Tibial nerve (tissue), 4 donors: Measurements from ENCODE around the gene FSTL4. TPM values are rescaled to one million over a fixed set of nuclear protein-coding genes. Genes with fewer than 3 reads are reported as not detected.

Experiments used
- DNase-seq, 2 donors: peaks; one replicate each; pipeline ENCODE4 v3.0.0-alpha.2; 2019; ENCODE audit warnings: low spot score in 2 of 2
- H3K27ac ChIP-seq, 4 donors: fragments of 200-600 bp; sonication (generic) in 3 of 4; one replicate each; pipeline ENCODE4 v1.5.1; 2017 to 2019; ENCODE audit warnings: mild to moderate bottlenecking in 1 of 4
- H3K27me3 ChIP-seq, 2 donors: fragments of 200-600 bp; sonication (generic) in 1 of 2; one replicate each; pipeline versions ENCODE4 v1.5.1 to v1.6.0; 2017 to 2019
- H3K36me3 ChIP-seq, 3 donors: fragments of 200-600 bp; sonication (generic); one replicate each; pipeline ENCODE4 v1.5.1; 2018 to 2019
- H3K4me1 ChIP-seq, 4 donors: fragments of 200-600 bp; sonication (generic) in 3 of 4; one replicate each; pipeline ENCODE4 v1.5.1; 2017 to 2019
- H3K4me3 ChIP-seq, 4 donors: fragments of 200-600 bp; sonication (generic) in 3 of 4; one replicate each; pipeline ENCODE4 v1.5.1; 2017 to 2019; ENCODE audit warnings: mild to moderate bottlenecking in 1 of 4, moderate library complexity in 1 of 4
- H3K9me3 ChIP-seq, 4 donors: fragments of 200-600 bp; sonication (generic) in 3 of 4; one replicate each; pipeline ENCODE4 v1.5.1; 2017 to 2019
- EP300 ChIP-seq, 2 donors: sonication (generic); formaldehyde crosslinking; IDR thresholded peaks; one replicate each; pipeline ENCODE4 v1.6.1; 2017; ENCODE audit warnings: antibody characterized with exemption in 2 of 2, mild to moderate bottlenecking in 1 of 2
- POLR2A ChIP-seq, 2 donors: fragments of 450-650 bp; IDR thresholded peaks; one replicate each; pipeline ENCODE4 v1.6.1; 2017; ENCODE audit warnings: antibody characterized with exemption in 2 of 2, mild to moderate bottlenecking in 2 of 2, moderate library complexity in 2 of 2
- WGBS, 2 donors: methylation state at CpG; one replicate each; pipeline ENCODE4 v1.1.5; 2018; 5-methylcytosine and 5-hydroxymethylcytosine counted together
- total RNA-seq, 4 donors: library from RNA; depleted of rRNA; stranded (reverse); fragments of >200 nt; gene quantifications; one replicate each; pipeline ENCODE4 v1.1.0, GENCODE V29; 2016
- TF ChIP-seq, protein P1 (sequence below), 5 experiments: fragments of 200-600 bp in 3 of 5; fragments of 450-650 bp in 2 of 5; sonication (generic) in 3 of 5; IDR thresholded peaks; one replicate each; pipeline ENCODE4 v1.5.1; 2016 to 2019; ENCODE audit warnings: antibody characterized with exemption in 5 of 5, mild to moderate bottlenecking in 3 of 5, moderate library complexity in 2 of 5

The FSTL4 gene
- total RNA-seq, 4 donors from 2014 or later, result 0.22 TPM; not detected in 3

DNA sequence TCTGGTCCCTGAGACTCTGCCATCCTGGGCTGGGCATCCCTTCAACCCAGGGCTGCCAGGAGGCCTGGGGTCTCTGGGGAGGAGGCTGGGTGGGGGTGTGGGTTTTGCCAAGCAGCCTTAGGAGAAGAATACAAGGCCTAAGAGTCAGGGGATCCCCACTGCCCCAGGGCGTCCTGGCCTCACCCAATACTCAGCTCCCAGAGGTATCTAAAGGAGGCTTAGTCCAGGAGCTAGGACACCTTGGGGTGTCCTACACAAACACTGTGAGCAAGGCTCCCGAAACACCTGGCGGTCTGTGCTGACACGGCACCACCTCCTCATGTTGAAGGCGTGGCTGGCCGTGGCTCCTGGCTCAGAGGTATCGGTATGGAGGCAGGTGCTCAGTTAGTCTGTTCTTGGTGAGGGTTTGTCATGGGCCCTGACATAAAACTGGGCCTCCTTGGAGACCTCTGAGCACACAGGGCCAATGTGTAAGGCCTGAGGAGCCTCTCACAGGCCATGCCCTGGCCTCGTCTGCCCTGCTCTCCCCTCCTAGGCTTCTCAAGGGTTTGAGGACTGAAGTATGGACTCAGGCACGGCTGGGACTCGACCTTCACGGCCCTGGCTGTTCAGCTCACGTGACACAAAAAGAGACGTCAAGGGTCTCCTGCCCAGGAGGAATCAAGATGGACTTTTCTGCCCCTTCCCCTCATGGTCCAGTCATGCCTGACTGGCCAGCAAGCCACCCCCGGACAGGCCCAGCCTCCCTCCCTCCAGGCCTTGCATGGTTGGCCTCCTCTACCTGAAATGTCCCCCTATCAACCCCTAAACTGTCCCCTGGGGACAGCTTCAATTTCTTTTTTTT, 277.3 kb downstream of the FSTL4 start:
- WGBS, 2 donors, result 95 to 97% methylated on average over 8 to 14 of the region's 14 CpGs
- TF ChIP-seq EP300 (IDR thresholded peaks at IDR 0.05) (no peak), POLR2A (IDR thresholded peaks at IDR 0.05) (no peak)
- TF ChIP-seq, protein P1, sequence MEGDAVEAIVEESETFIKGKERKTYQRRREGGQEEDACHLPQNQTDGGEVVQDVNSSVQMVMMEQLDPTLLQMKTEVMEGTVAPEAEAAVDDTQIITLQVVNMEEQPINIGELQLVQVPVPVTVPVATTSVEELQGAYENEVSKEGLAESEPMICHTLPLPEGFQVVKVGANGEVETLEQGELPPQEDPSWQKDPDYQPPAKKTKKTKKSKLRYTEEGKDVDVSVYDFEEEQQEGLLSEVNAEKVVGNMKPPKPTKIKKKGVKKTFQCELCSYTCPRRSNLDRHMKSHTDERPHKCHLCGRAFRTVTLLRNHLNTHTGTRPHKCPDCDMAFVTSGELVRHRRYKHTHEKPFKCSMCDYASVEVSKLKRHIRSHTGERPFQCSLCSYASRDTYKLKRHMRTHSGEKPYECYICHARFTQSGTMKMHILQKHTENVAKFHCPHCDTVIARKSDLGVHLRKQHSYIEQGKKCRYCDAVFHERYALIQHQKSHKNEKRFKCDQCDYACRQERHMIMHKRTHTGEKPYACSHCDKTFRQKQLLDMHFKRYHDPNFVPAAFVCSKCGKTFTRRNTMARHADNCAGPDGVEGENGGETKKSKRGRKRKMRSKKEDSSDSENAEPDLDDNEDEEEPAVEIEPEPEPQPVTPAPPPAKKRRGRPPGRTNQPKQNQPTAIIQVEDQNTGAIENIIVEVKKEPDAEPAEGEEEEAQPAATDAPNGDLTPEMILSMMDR (IDR thresholded peaks at IDR 0.05), result no peak
- no peak overlapping the region for H3K27ac ChIP-seq
- no peaks in the 10 kb centered on the region for H3K4me1 ChIP-seq
- DNase-seq, result no peak
- H3K36me3 ChIP-seq, result no peaks in the 10 kb centered on the region
- no peaks in the 10 kb centered on the region for H3K9me3 ChIP-seq
- no peaks in the 10 kb centered on the region for H3K27me3 ChIP-seq
- H3K4me3 ChIP-seq, result no peak overlapping the region

DNA sequence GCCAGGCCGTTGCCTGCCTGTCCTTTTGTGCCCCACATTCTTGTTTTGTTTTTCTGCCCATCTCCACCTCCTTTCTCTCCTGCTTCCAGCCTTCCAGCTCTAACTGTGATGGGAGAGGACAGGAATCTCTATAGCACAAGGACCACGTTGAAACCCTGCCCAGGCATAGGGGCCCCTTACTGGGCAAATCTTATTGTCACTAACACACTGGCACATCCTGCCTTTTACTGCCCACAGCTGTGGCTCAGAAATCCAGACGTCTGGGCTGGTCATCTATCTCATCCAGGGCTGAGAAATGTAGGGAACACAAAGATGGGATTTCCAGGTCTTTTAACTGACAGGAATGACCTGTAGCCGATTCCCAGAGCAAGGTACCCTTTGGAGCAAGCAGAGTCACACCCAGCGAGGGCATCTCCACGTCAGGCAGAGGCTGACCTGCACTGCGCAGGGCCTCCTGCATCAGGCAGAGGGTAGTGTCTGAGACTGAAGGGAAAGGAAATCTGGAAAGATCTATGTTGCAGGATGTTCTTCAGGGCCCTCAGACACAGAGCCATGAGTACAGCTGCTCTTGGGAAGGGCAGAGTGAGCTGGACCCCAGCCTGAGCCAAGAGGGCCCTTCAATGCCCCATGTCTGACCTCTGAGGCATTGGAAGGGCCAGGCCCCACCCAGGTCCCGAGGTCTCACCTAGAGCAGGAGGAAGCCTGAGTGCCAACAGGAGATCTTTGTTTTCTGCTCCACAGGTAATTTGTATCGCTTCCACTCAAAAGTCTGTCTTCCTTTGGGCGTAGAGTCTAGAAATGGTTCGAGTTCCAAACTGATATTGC, 278.8 kb downstream of the FSTL4 start:
- WGBS, 2 donors, result 76 to 79% methylated on average over 10 to 11 of the region's 11 CpGs
- no peak for DNase-seq
- H3K27me3 ChIP-seq, result no peaks in the 10 kb centered on the region
- no peak overlapping the region for H3K4me3 ChIP-seq
- TF ChIP-seq EP300 (IDR thresholded peaks at IDR 0.05), result no peak
- TF ChIP-seq POLR2A (IDR thresholded peaks at IDR 0.05), result no peak
- TF ChIP-seq, protein P1 (IDR thresholded peaks at IDR 0.05), result no peak
- H3K36me3 ChIP-seq, result no peaks in the 10 kb centered on the region
- H3K4me1 ChIP-seq, result no peaks in the 10 kb centered on the region
- no peak overlapping the region for H3K27ac ChIP-seq
- H3K9me3 ChIP-seq, result no peaks in the 10 kb centered on the region

DNA sequence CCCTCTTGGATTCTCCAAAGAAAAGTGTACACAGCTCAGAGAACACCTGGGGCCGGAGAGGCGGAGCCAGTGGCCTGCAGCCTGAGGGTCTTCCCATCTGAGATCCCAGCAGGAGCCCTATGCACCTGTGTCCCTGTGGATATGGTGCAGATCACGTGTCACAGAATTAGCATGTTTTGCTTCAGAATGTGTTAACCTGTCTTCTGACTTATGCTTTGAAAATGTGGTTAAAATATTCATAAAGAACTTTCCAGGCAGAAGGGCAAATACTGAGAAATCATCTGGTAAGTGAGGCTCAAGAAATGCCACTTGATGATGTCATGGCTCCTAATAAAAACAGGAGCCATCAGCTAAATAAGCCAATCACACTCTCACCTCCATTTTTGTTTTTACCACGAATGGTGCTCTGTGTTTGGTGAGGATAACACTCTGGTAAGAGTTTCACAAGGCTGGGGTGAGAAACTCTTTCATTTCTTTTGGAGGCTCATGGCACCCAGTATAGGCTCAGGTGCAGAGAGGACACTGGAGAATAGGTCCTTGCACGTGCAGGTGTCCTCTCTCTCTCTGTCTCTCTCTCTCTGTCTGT, 279.8 kb downstream of the FSTL4 start:
- Histone ChIP-seq H3K9me3 (no peaks in the 10 kb centered on the region), H3K27ac (no peak overlapping the region), H3K36me3 (no peaks in the 10 kb centered on the region), H3K27me3 (no peaks in the 10 kb centered on the region), H3K4me1 (no peaks in the 10 kb centered on the region), H3K4me3 (no peak overlapping the region)
- no peak for DNase-seq
- no peak for TF ChIP-seq EP300 (IDR thresholded peaks at IDR 0.05)
- 84 to 86% methylated on average over 5 of the region's 5 CpGs for WGBS, 2 donors

DNA sequence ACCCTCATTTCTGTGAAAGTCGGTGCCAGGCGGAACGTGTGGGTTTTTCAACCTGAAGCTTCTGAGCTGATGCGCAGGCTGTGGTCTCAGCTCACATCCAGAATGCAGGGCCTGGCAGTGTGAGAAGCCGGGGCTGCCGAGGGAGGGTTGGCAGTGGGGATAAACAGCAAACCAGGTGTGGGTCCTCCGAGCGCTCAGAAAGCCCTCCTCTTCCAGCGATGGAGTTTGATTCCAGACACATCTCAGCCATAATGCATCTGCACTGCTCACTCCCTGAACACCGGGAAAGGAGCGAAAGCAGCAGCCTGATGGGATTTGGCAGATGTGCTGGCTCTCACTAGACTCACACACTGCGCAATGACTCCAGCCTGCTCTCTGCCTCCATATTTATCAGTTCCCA, 280.4 kb downstream of the FSTL4 start:
- Histone ChIP-seq H3K27me3 (no peaks in the 10 kb centered on the region), H3K4me1 (no peaks in the 10 kb centered on the region), H3K27ac (no peak overlapping the region), H3K36me3 (no peaks in the 10 kb centered on the region), H3K4me3 (no peak overlapping the region), H3K9me3 (no peaks in the 10 kb centered on the region)
- WGBS, 2 donors, result 62 to 84% methylated on average over 11 of the region's 12 CpGs
- TF ChIP-seq, protein P1 (IDR thresholded peaks at IDR 0.05), result no peak
- DNase-seq, result no peak

DNA sequence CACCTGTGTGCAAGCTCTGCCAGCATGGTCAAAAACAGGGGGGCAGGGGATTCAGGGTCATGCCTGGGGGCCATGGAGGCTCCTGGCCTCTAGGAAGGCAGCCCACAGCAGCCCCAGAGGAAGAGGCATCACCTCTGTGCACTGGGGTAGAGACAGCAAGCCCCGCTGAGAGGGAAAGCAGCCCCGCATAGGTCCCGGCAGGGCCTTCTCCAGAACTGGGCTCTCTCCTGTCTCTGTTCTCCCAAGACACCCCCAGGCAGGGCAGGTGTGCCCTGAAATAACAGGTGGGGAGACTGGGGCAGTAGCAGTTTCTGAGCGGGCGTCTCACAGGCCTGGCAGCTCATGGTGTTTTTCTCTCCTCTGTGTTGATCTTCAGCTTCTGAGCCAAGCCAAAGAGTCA, 281.4 kb downstream of the FSTL4 start:
- Histone ChIP-seq H3K27me3 (no peaks in the 10 kb centered on the region), H3K9me3 (no peaks in the 10 kb centered on the region), H3K4me3 (no peak overlapping the region), H3K36me3 (no peaks in the 10 kb centered on the region), H3K4me1 (no peaks in the 10 kb centered on the region), H3K27ac (no peak overlapping the region)
- WGBS, 2 donors, result 84 to 90% methylated on average over 4 to 5 of the region's 5 CpGs
- DNase-seq, result no peak
- TF ChIP-seq, protein P1 (IDR thresholded peaks at IDR 0.05), result no peak
- TF ChIP-seq POLR2A (IDR thresholded peaks at IDR 0.05) (no peak), EP300 (IDR thresholded peaks at IDR 0.05) (no peak)
